Measurements from ENCODE around the gene TNFAIP1. TPM values are rescaled to one million over a fixed set of nuclear protein-coding genes. Genes with fewer than 3 reads are reported as not detected.
A peak's percentile ranks its signal among the peaks of the same experiment; 100 is the strongest.

TNFAIP1 gene
- total and polyA plus RNA-seq, 5 donors from 2014 or later: 6.5 to 15.7 (median 9.7) TPM

- H3K27ac Mint-ChIP-seq: no peak overlapping the region
- ATAC-seq (ENCODE audit: low read depth in 2 of 2) (no peak), DNase-seq (no peak)
- Histone ChIP-seq H3K4me3 (ENCODE audit: low read depth, low read length) (no peak overlapping the region), H3K27me3 (ENCODE audit: control insufficient read depth, insufficient read depth, low read length) (no peaks in the 10 kb centered on the region), H3K36me3 (ENCODE audit: control insufficient read depth, insufficient read depth, low read length) (peaks cover 52% of the 10 kb centered on the region), H3K27ac (ENCODE audit: insufficient read depth, low read length, poor library complexity, severe bottlenecking) (no peak overlapping the region), H3K4me1 (ENCODE audit: control insufficient read depth, insufficient read depth, low read length, poor library complexity, severe bottlenecking) (peaks cover 4% of the 10 kb centered on the region), H3K9me3 (ENCODE audit: control insufficient read depth in 2 of 2, low read length in 2 of 2) (no peaks in the 10 kb centered on the region)
- H3K36me3 Mint-ChIP-seq: peaks cover 33% of the 10 kb centered on the region
- H3K4me3 Mint-ChIP-seq: peak overlapping the region in 1 of 4 donors; percentile 44
- peaks cover 0 to 14% (median 8%) of the 10 kb centered on the region in 4 donors for H3K4me1 Mint-ChIP-seq
- no peaks in the 10 kb centered on the region for H3K27me3 Mint-ChIP-seq
- no peaks in the 10 kb centered on the region for H3K9me3 Mint-ChIP-seq
Observed at GRCh38 chr17:28390563-28390962, 55.0 kb downstream of the TNFAIP1 start.

- Mint-ChIP-seq H3K4me1 (peaks cover 0 to 9% (median 6%) of the 10 kb centered on the region in 4 donors), H3K9me3 (no peaks in the 10 kb centered on the region), H3K27ac (no peak overlapping the region), H3K4me3 (no peak overlapping the region), H3K27me3 (no peaks in the 10 kb centered on the region), H3K36me3 (peaks cover 33% of the 10 kb centered on the region)
- ATAC-seq (ENCODE audit: low read depth in 2 of 2): no peak
- Histone ChIP-seq H3K27me3 (ENCODE audit: control insufficient read depth, insufficient read depth, low read length) (no peaks in the 10 kb centered on the region), H3K4me1 (ENCODE audit: control insufficient read depth, insufficient read depth, low read length, poor library complexity, severe bottlenecking) (no peaks in the 10 kb centered on the region), H3K36me3 (ENCODE audit: control insufficient read depth, insufficient read depth, low read length) (peaks cover 57% of the 10 kb centered on the region), H3K9me3 (ENCODE audit: control insufficient read depth in 2 of 2, low read length in 2 of 2) (no peaks in the 10 kb centered on the region), H3K4me3 (ENCODE audit: low read depth, low read length) (no peak overlapping the region), H3K27ac (ENCODE audit: insufficient read depth, low read length, poor library complexity, severe bottlenecking) (no peak overlapping the region)
- no peak for DNase-seq
Observed at GRCh38 chr17:28390984-28391383, 55.4 kb downstream of the TNFAIP1 start.

DNA sequence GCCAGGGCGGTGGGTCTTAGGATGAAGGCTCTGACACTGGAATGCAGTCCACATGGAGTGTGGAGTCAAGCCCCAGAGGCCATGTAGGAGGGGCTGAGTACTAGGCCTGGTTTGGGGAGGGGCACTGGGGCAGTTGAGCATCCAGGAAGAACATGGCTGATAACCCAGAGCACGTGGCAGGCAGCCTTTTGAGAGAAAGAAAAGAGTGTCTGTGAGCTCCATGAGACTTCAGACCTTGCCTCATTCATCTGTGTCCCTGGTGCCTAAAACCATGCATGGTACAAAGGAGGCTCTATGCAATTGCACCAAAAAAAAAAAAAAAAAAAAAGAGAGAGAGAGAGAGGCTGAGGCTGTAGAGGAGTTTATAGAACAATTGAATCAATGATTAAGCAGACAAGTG, 55.8 kb downstream of the TNFAIP1 start:
- no peaks in the 10 kb centered on the region for H3K27me3 ChIP-seq (ENCODE audit: control insufficient read depth, insufficient read depth, low read length)
- H3K4me3 ChIP-seq (ENCODE audit: low read depth, low read length): no peak overlapping the region
- no peak for DNase-seq
- H3K4me1 ChIP-seq (ENCODE audit: control insufficient read depth, insufficient read depth, low read length, poor library complexity, severe bottlenecking): no peaks in the 10 kb centered on the region
- H3K9me3 Mint-ChIP-seq: no peaks in the 10 kb centered on the region
- peaks cover 33% of the 10 kb centered on the region for H3K36me3 Mint-ChIP-seq
- peaks cover 0 to 7% (median 3%) of the 10 kb centered on the region in 4 donors for H3K4me1 Mint-ChIP-seq
- no peak overlapping the region for H3K27ac Mint-ChIP-seq
- H3K4me3 Mint-ChIP-seq: no peak overlapping the region
- peaks cover 61% of the 10 kb centered on the region for H3K36me3 ChIP-seq (ENCODE audit: control insufficient read depth, insufficient read depth, low read length)
- no peaks in the 10 kb centered on the region for H3K9me3 ChIP-seq (ENCODE audit: control insufficient read depth in 2 of 2, low read length in 2 of 2)
- H3K27me3 Mint-ChIP-seq: no peaks in the 10 kb centered on the region
- no peak for ATAC-seq (ENCODE audit: low read depth in 2 of 2)
- no peak overlapping the region for H3K27ac ChIP-seq (ENCODE audit: insufficient read depth, low read length, poor library complexity, severe bottlenecking)

DNA sequence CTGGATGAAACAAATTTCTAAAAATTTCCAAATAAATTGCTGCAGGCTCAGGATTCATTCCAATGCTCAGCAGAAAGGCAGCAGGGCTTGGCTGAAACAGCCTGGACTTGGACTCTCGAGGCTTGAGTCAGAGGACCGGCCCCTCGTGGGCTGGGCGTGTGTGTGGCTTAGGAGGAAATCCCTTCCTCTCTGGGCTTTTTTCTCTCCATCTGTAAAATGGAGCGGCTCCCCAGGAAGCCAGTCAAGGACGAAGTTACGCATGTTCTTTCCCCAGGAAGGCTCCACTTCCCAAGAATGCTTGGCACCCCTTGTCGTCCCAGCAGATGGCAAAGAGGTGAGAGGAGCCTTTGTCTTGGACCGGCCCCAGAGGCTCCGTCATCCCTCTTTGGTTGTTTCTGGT, 56.9 kb downstream of the TNFAIP1 start:
- Histone ChIP-seq H3K4me1 (ENCODE audit: control insufficient read depth, insufficient read depth, low read length, poor library complexity, severe bottlenecking) (no peaks in the 10 kb centered on the region), H3K9me3 (ENCODE audit: control insufficient read depth in 2 of 2, low read length in 2 of 2) (no peaks in the 10 kb centered on the region), H3K27me3 (ENCODE audit: control insufficient read depth, insufficient read depth, low read length) (no peaks in the 10 kb centered on the region), H3K4me3 (ENCODE audit: low read depth, low read length) (no peak overlapping the region), H3K27ac (ENCODE audit: insufficient read depth, low read length, poor library complexity, severe bottlenecking) (no peak overlapping the region), H3K36me3 (ENCODE audit: control insufficient read depth, insufficient read depth, low read length) (peaks cover 63% of the 10 kb centered on the region)
- ATAC-seq (ENCODE audit: low read depth in 2 of 2) (no peak), DNase-seq (no peak)
- H3K9me3 Mint-ChIP-seq: no peaks in the 10 kb centered on the region
- no peaks in the 10 kb centered on the region for H3K27me3 Mint-ChIP-seq
- peaks cover 0 to 7% (median 2%) of the 10 kb centered on the region in 4 donors for H3K4me1 Mint-ChIP-seq
- no peak overlapping the region for H3K27ac Mint-ChIP-seq
- no peak overlapping the region for H3K4me3 Mint-ChIP-seq
- peaks cover 32% of the 10 kb centered on the region for H3K36me3 Mint-ChIP-seq

DNA sequence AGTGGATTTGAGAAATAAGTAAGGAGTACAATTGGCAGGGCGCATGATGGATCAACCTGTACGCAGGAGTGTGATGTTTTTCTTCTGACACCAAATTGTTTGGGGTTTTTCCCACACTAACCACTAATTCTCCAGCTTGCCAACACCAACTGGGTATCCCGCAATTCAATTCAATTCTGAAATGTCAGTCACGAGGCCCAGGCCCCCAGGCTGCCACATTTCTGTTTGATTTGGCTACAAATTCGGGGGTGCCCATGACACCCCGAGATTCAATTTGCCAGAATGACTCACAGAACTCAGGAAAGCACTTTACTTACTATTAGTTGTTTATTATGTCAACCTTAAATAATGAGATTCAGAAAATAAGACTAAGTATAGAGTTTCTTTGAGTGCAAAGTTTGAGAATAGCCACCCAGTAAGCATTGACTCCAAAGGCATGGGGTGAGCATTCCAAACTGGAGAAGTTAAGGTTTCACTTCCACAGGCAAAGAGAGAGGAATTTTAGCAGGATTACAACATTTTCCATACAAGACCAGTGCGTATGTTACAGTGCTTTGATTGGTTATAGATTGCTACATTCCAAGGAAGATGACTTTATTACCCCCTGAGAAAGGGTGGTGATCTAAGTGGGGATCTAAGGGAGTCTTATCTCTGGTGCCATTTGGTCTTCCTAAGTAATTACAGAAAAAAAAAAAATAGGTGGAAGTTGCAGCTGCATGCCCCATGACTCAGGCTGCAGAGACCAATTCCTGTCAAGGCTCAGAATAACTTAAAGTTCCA, 59.0 kb downstream of the TNFAIP1 start:
- Mint-ChIP-seq H3K9me3 (no peaks in the 10 kb centered on the region), H3K4me1 (peaks cover 0 to 7% (median 1%) of the 10 kb centered on the region in 4 donors), H3K27ac (no peak overlapping the region), H3K27me3 (no peaks in the 10 kb centered on the region), H3K36me3 (peaks cover 27% of the 10 kb centered on the region), H3K4me3 (no peak overlapping the region)
- no peaks in the 10 kb centered on the region for H3K4me1 ChIP-seq (ENCODE audit: control insufficient read depth, insufficient read depth, low read length, poor library complexity, severe bottlenecking)
- no peaks in the 10 kb centered on the region for H3K27me3 ChIP-seq (ENCODE audit: control insufficient read depth, insufficient read depth, low read length)
- no peak for ATAC-seq (ENCODE audit: low read depth in 2 of 2)
- H3K9me3 ChIP-seq (ENCODE audit: control insufficient read depth in 2 of 2, low read length in 2 of 2): no peaks in the 10 kb centered on the region
- DNase-seq: no peak
- H3K36me3 ChIP-seq (ENCODE audit: control insufficient read depth, insufficient read depth, low read length): peaks cover 56% of the 10 kb centered on the region
- H3K4me3 ChIP-seq (ENCODE audit: low read depth, low read length): no peak overlapping the region
- no peak overlapping the region for H3K27ac ChIP-seq (ENCODE audit: insufficient read depth, low read length, poor library complexity, severe bottlenecking)

DNA sequence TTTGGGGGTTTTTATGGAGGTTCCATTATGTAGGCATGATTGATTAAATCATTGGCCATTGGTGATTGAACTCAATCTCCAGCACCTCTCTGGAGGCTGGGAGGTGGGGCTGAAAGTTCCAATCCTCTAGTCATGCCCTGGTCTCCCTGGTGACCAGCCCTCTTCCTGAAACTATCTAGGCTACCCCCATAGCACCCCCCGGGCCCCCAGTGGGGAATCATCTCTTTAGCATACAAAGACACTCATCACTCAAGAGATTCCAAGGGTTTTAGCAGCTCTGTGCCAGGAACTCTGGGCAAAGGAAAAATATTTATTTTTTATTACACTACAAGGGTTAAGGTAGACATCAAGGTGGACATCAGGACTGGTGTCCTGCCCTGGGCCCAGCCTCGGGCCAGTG, 59.9 kb downstream of the TNFAIP1 start:
- Histone ChIP-seq H3K27me3 (ENCODE audit: control insufficient read depth, insufficient read depth, low read length) (no peaks in the 10 kb centered on the region), H3K4me3 (ENCODE audit: low read depth, low read length) (no peak overlapping the region), H3K4me1 (ENCODE audit: control insufficient read depth, insufficient read depth, low read length, poor library complexity, severe bottlenecking) (no peaks in the 10 kb centered on the region), H3K9me3 (ENCODE audit: control insufficient read depth in 2 of 2, low read length in 2 of 2) (no peaks in the 10 kb centered on the region), H3K36me3 (ENCODE audit: control insufficient read depth, insufficient read depth, low read length) (peaks cover 48% of the 10 kb centered on the region), H3K27ac (ENCODE audit: insufficient read depth, low read length, poor library complexity, severe bottlenecking) (no peak overlapping the region)
- peaks cover 20% of the 10 kb centered on the region for H3K36me3 Mint-ChIP-seq
- no peak overlapping the region for H3K27ac Mint-ChIP-seq
- no peak for ATAC-seq (ENCODE audit: low read depth in 2 of 2)
- peaks cover 0 to 3% (median 1%) of the 10 kb centered on the region in 4 donors for H3K4me1 Mint-ChIP-seq
- no peaks in the 10 kb centered on the region for H3K9me3 Mint-ChIP-seq
- no peak for DNase-seq
- H3K27me3 Mint-ChIP-seq: no peaks in the 10 kb centered on the region
- no peak overlapping the region for H3K4me3 Mint-ChIP-seq

DNA sequence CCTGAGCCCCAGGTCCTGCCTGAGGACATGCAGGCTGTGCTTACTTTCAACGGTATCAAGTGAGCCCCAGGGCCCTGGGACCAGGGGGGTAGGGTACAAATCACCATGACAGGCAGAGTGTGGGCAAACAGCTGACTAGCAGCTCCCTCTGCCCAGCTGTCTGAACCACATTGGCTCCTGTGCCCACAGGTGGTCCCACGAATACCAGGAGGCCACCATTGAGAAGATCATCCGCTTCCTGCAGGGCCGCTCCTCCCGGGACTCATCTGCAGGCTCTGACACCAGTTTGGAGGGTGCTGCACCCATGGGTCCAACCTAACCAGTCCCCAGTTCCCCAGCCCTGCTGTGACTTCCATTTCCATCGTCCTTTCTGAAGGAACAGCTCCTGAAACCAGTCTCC, 60.4 kb downstream of the TNFAIP1 start:
- DNase-seq (no peak), ATAC-seq (ENCODE audit: low read depth in 2 of 2) (no peak)
- Histone ChIP-seq H3K4me3 (ENCODE audit: low read depth, low read length) (no peak overlapping the region), H3K36me3 (ENCODE audit: control insufficient read depth, insufficient read depth, low read length) (peaks cover 42% of the 10 kb centered on the region), H3K27ac (ENCODE audit: insufficient read depth, low read length, poor library complexity, severe bottlenecking) (no peak overlapping the region), H3K4me1 (ENCODE audit: control insufficient read depth, insufficient read depth, low read length, poor library complexity, severe bottlenecking) (no peaks in the 10 kb centered on the region), H3K27me3 (ENCODE audit: control insufficient read depth, insufficient read depth, low read length) (no peaks in the 10 kb centered on the region), H3K9me3 (ENCODE audit: control insufficient read depth in 2 of 2, low read length in 2 of 2) (no peaks in the 10 kb centered on the region)
- H3K9me3 Mint-ChIP-seq: no peaks in the 10 kb centered on the region
- H3K4me1 Mint-ChIP-seq: peaks cover 0 to 2% (median 0%) of the 10 kb centered on the region in 4 donors
- H3K4me3 Mint-ChIP-seq: no peak overlapping the region
- H3K27me3 Mint-ChIP-seq: no peaks in the 10 kb centered on the region
- no peak overlapping the region for H3K27ac Mint-ChIP-seq
- H3K36me3 Mint-ChIP-seq: peaks cover 15% of the 10 kb centered on the region
